K562 (cell line): ENCODE measurements around the gene KANK4. TPM values are rescaled to one million over a fixed set of nuclear protein-coding genes. Genes with fewer than 3 reads are reported as not detected.

ENCODE experiments used
- ATAC-seq: fragments of 200-7000 bp; cut with Tn5 transposase; 3 replicates; pipeline ENCODE4 v1.9.1; 2020; ENCODE audit warnings: moderate library complexity
- BruUV-seq: library from RNA; stranded (reverse); fragments of 400-500 nt; replicated peaks from 2 replicates; lab custom pipeline; 2021; lab: Mats Ljungman, UMichigan
- CTCF ChIA-PET: fragments of 300-600 bp; formaldehyde crosslinking; extraction: SDS; loops from one replicate; lab custom pipeline; 2021; ENCODE audit warnings: low intra/inter-chr PET ratio; lab: Yijun Ruan, JAX
- POLR2A ChIA-PET: fragments of 300-600, 350-650 bp; sonication (Branson Sonifier 250); formaldehyde crosslinking; extraction: SDS; loops from one replicate; lab custom pipeline; 2021; ENCODE audit warnings: antibody characterized with exemption, inconsistent platforms; lab: Yijun Ruan, JAX
- DNase-seq, 4 experiments: peaks; one replicate each; pipeline versions ENCODE4 v3.0.0 to v3.0.0-alpha.2; 2011 to 2018; ENCODE audit warnings: low spot score in 3 of 4, mixed read lengths in 3 of 4; ENCODE audit errors: extremely low read depth in 1 of 4
- FAIRE-seq: peaks from 2 replicates; lab custom pipeline; 2011; peaks lifted over from hg19 to GRCh38; lab: Jason Lieb, UNC
- H2AFZ ChIP-seq: 2 replicates; pipeline ENCODE4 v1.6.0; 2011; ENCODE audit warnings: low read depth, low read length, control low read depth, inconsistent platforms
- H3K27ac ChIP-seq: fragments of 200-600 bp; 3 replicates; pipeline ENCODE4 v1.8.0; 2011; ENCODE audit warnings: low read depth, mild to moderate bottlenecking, control low read depth, inconsistent platforms, low read length, moderate library complexity, mixed read lengths; ENCODE audit errors: extremely low read depth
- H3K27me3 ChIP-seq, 2 experiments: fragments of 300-600 bp in 1 of 2; 2 replicates in 1 of 2; 3 replicates in 1 of 2; pipeline versions ENCODE4 v1.6.0 to v1.8.0; 2011; ENCODE audit warnings: inconsistent platforms in 2 of 2, low read length in 2 of 2, mild to moderate bottlenecking in 1 of 2, mixed read lengths in 1 of 2, moderate library complexity in 1 of 2; ENCODE audit not compliant: control insufficient read depth in 2 of 2, insufficient read depth in 2 of 2
- H3K36me3 ChIP-seq: fragments of 300-600 bp; 3 replicates; pipeline ENCODE4 v1.8.0; 2011; ENCODE audit warnings: mild to moderate bottlenecking, low read length, inconsistent platforms; ENCODE audit not compliant: control insufficient read depth, insufficient read depth
- H3K4me1 ChIP-seq, 2 experiments: fragments of 200-600 bp in 1 of 2; replicated peaks in 1 of 2; 2 replicates in 1 of 2; 3 replicates in 1 of 2; pipeline versions ENCODE4 v1.5.1 to v1.8.0; 2011; ENCODE audit warnings: inconsistent platforms in 2 of 2, low read length in 2 of 2, mild to moderate bottlenecking in 1 of 2, mixed read lengths in 1 of 2, moderate library complexity in 1 of 2; ENCODE audit not compliant: control insufficient read depth in 2 of 2, insufficient read depth in 2 of 2
- H3K4me2 ChIP-seq: 2 replicates; pipeline ENCODE4 v1.6.1; 2011; ENCODE audit warnings: low read length, control low read depth, inconsistent platforms, mixed read lengths; ENCODE audit not compliant: insufficient read depth
- H3K4me3 ChIP-seq: fragments of 200-600 bp; sonication (generic), shearing (Covaris generic); 2 replicates; pipeline ENCODE4 v1.5.1; 2016; ENCODE audit warnings: control low read depth, inconsistent platforms
- H3K79me2 ChIP-seq: fragments of 200-600 bp; 3 replicates; pipeline ENCODE4 v1.8.0; 2011; ENCODE audit warnings: low read length, inconsistent platforms; ENCODE audit not compliant: control insufficient read depth, insufficient read depth
- H3K9ac ChIP-seq, 2 experiments: 2 replicates each; pipeline versions ENCODE4 v1.6.0 to v1.6.1; 2011; ENCODE audit warnings: low read depth in 2 of 2, low read length in 2 of 2, control low read depth in 1 of 2, inconsistent platforms in 1 of 2, mild to moderate bottlenecking in 1 of 2, mixed read lengths in 1 of 2; ENCODE audit not compliant: insufficient read depth in 1 of 2
- H3K9me1 ChIP-seq: one replicate; pipeline ENCODE4 v1.6.0; 2011; ENCODE audit warnings: inconsistent platforms, mild to moderate bottlenecking, low read length, moderate library complexity; ENCODE audit not compliant: control insufficient read depth, insufficient read depth
- H3K9me3 ChIP-seq: replicated peaks from 2 replicates; pipeline ENCODE4 v1.5.1; 2011; ENCODE audit warnings: low read depth, low read length, inconsistent platforms; ENCODE audit not compliant: control insufficient read depth, insufficient read depth
- H4K20me1 ChIP-seq: replicated peaks from 2 replicates; pipeline ENCODE4 v1.6.1; 2011; ENCODE audit warnings: low read length, inconsistent platforms, mixed read lengths; ENCODE audit not compliant: control insufficient read depth, insufficient read depth
- DMBX1 ChIP-seq: fragments of 250-450 bp; sonication (Bioruptor Pico); IDR thresholded peaks from 2 replicates; pipeline ENCODE4 v1.8.0; 2022; ENCODE audit warnings: inconsistent platforms, mild to moderate bottlenecking, moderate library complexity, borderline replicate concordance
- MCM7 ChIP-seq, 2 experiments: fragments of 450-650 bp; IDR thresholded peaks; 2 replicates each; pipeline ENCODE4 v1.6.1; 2016 to 2018
- MYBL2 ChIP-seq, 2 experiments: fragments of 450-650 bp in 1 of 2; sonication (generic) in 1 of 2; formaldehyde crosslinking in 1 of 2; IDR thresholded peaks; 2 replicates each; pipeline versions ENCODE4 v1.6.1 to v1.8.1; 2017 to 2022; ENCODE audit warnings: borderline replicate concordance in 1 of 2, inconsistent platforms in 1 of 2, low read depth in 1 of 2, mild to moderate bottlenecking in 1 of 2, missing genetic modification reagents in 1 of 2, moderate library complexity in 1 of 2
- MYC ChIP-seq, 2 experiments: fragments of 250-450 bp in 1 of 2; sonication (Bioruptor Pico) in 1 of 2; IDR thresholded peaks; 2 replicates each; pipeline versions ENCODE4 v1.5.1 to v1.6.1; 2012 to 2021; ENCODE audit warnings: low read depth in 2 of 2, borderline replicate concordance in 1 of 2, improper control_type of control experiment in 1 of 2, low read length in 1 of 2, mild to moderate bottlenecking in 1 of 2, moderate library complexity in 1 of 2
- NONO ChIP-seq, 2 experiments: fragments of 200-400 bp in 1 of 2; fragments of 450-650 bp in 1 of 2; formaldehyde crosslinking in 1 of 2; IDR thresholded peaks; 2 replicates each; pipeline ENCODE4 v1.6.1; 2017; ENCODE audit warnings: low read depth in 2 of 2, mild to moderate bottlenecking in 2 of 2, moderate library complexity in 2 of 2, low read length in 1 of 2
- ZNF778 ChIP-seq: fragments of 450-650 bp; formaldehyde crosslinking; IDR thresholded peaks from 2 replicates; pipeline ENCODE4 v1.4.0; 2020; ENCODE audit warnings: mild to moderate bottlenecking, moderate library complexity
- WGBS: fragments of 100-300 bp; shearing (Covaris generic); methylation state at CpG from one replicate; pipeline ENCODE4 v1.1.6; 2016; ENCODE audit warnings: low coverage, mixed read lengths; ENCODE audit not compliant: insufficient coverage; ENCODE audit errors: missing lambda C conversion rate; 5-methylcytosine and 5-hydroxymethylcytosine counted together
- in situ Hi-C: fragments of 300-500 bp; cut with MboI; formaldehyde crosslinking; loops from 4 replicates; pipeline ENCODE4 v1.15.0; 2018; ENCODE audit warnings: inconsistent platforms, mixed read lengths
- intact Hi-C: fragments of 100-400 bp; cut with micrococcal nuclease; formaldehyde crosslinking; loops from 2 replicates; pipeline ENCODE4 v1.14.2; 2022
- polyA plus RNA-seq, 8 experiments: library from polyadenylated mRNA; depleted of rRNA in 4 of 8; stranded (reverse) in 5 of 8; unstranded in 3 of 8; fragments of >200 nt; fragmentation: Nextera tagmentation in 2 of 8; fragmentation: Illumina TruSeq in 1 of 8; extraction: Ambion mirVana in 2 of 8; extraction: Trizol in 1 of 8; gene quantifications; 2 replicates each; pipeline versions ENCODE4 v1.2.1 to v1.2.3, GENCODE V29; 2011 to 2014; ENCODE audit warnings: inconsistent platforms in 1 of 8, missing spikeins in 1 of 8
- total RNA-seq, 7 experiments: library from RNA; depleted of rRNA in 6 of 7; stranded (reverse); fragments of >200 nt in 6 of 7; fragmentation: Illumina TruSeq in 2 of 7; extraction: Trizol in 2 of 7; gene quantifications; 2 replicates each; pipeline versions ENCODE4 v1.2.1 to v1.2.3, GENCODE V29; 2011 to 2021; ENCODE audit warnings: low replicate concordance in 1 of 7

KANK4 gene
- total and polyA plus RNA-seq, 9 of the 15 experiments (the other 6 are each of a cell fraction or from before 2014, with no cell fraction given) = not detected

GRCh38 chr1:62229932-62230331, 89.3 kb downstream of the KANK4 start:
- intact Hi-C loops (no loop called here), in situ Hi-C loops (no loop called here)
- Histone ChIP-seq H2AFZ (no peak overlapping the region), H3K36me3 (no peaks in the 10 kb centered on the region), H3K9ac (no peak overlapping the region), H3K4me3 (no peak overlapping the region), H3K9me3 (no peaks in the 10 kb centered on the region), H3K27me3 (peaks cover 4 to 38% of the 10 kb centered on the region in 2 experiments; a peak in 2 of 5 replicates), H3K4me1 (no peaks in the 10 kb centered on the region), H3K79me2 (no peaks in the 10 kb centered on the region), H3K27ac (no peak overlapping the region), H3K9me1 (no peaks in the 10 kb centered on the region), H4K20me1 (no peaks in the 10 kb centered on the region), H3K4me2 (no peak overlapping the region)
- 0% methylated on average over 2 of the region's 2 CpGs for WGBS
- FAIRE-seq (no peak), DNase-seq (no peak), ATAC-seq (no peak)
- POLR2A ChIA-PET = no interaction called here
- TF ChIP-seq MYC (IDR thresholded peaks at IDR 0.05; ENCODE audit: low read depth, low read length) (no peak), MYC (CRISPR knock-in tag; IDR thresholded peaks at IDR 0.05; ENCODE audit: borderline replicate concordance, low read depth) (no peak), NONO (IDR thresholded peaks at IDR 0.05; ENCODE audit: low read depth in 2 of 2, low read length in 1 of 2) (no peak), MCM7 (IDR thresholded peaks at IDR 0.05) (no peak)
- no TSS peak for BruUV-seq
- CTCF ChIA-PET = no interaction called here

GRCh38 chr1:62229468-62229867, 89.8 kb downstream of the KANK4 start:
- no peak for FAIRE-seq
- CTCF ChIA-PET = no interaction called here
- in situ Hi-C loops = no loop called here

More at GRCh38 chr1:62229468-62229867, 89.8 kb downstream of the KANK4 start:
- Histone ChIP-seq H3K4me1 (no peaks in the 10 kb centered on the region), H3K27me3 (peaks cover 4 to 35% of the 10 kb centered on the region in 2 experiments; a peak in 2 of 5 replicates), H3K9ac (no peak overlapping the region), H4K20me1 (no peaks in the 10 kb centered on the region), H3K9me3 (no peaks in the 10 kb centered on the region), H3K27ac (no peak overlapping the region), H3K79me2 (no peaks in the 10 kb centered on the region), H3K36me3 (no peaks in the 10 kb centered on the region), H3K4me2 (no peak overlapping the region), H3K9me1 (no peaks in the 10 kb centered on the region), H2AFZ (no peak overlapping the region), H3K4me3 (no peak overlapping the region)
- intact Hi-C loops = no loop called here
- TF ChIP-seq MYBL2 (IDR thresholded peaks at IDR 0.05; ENCODE audit: low read depth) (no peak), MYBL2 (CRISPR knock-in tag; IDR thresholded peaks at IDR 0.05; ENCODE audit: borderline replicate concordance) (no peak), DMBX1 (CRISPR knock-in tag) (no peak), ZNF778 (CRISPR knock-in tag) (no peak)
- DNase-seq = no peak
- no TSS peak for BruUV-seq
- POLR2A ChIA-PET = no interaction called here
- ATAC-seq = no peak
- 0% methylated on average over 2 of the region's 3 CpGs for WGBS
